Tibial nerve (tissue), 4 donors: Measurements from ENCODE around the gene CEP290.

Experiments
- CTCF ChIP-seq, 5 experiments: fragments of 200-600 bp in 3 of 5; fragments of 450-650 bp in 2 of 5; sonication (generic) in 3 of 5; IDR thresholded peaks; one replicate each; pipeline ENCODE4 v1.5.1; 2016 to 2019; ENCODE audit warnings: antibody characterized with exemption in 5 of 5, mild to moderate bottlenecking in 3 of 5, moderate library complexity in 2 of 5
- EP300 ChIP-seq, 2 donors: sonication (generic); formaldehyde crosslinking; IDR thresholded peaks; one replicate each; pipeline ENCODE4 v1.6.1; 2017; ENCODE audit warnings: antibody characterized with exemption in 2 of 2, mild to moderate bottlenecking in 1 of 2
- POLR2A ChIP-seq, 2 donors: fragments of 450-650 bp; IDR thresholded peaks; one replicate each; pipeline ENCODE4 v1.6.1; 2017; ENCODE audit warnings: antibody characterized with exemption in 2 of 2, mild to moderate bottlenecking in 2 of 2, moderate library complexity in 2 of 2

- TF ChIP-seq CTCF (IDR thresholded peaks at IDR 0.05) (no peak), EP300 (IDR thresholded peaks at IDR 0.05) (no peak), POLR2A (IDR thresholded peaks at IDR 0.05) (no peak)
These were observed 21.5 kb upstream of the CEP290 start for GRCh38 chr12:88163371-88163770.
